T-helper 1 cell treated with Interleukin-12 subunit alpha and Interleukin-12 subunit beta and Interleukin-4 antibody, amounts not matched to agents 30 ng/mL and 1 ng/mL, for 36 hours (primary cell): Measurements from ENCODE around the gene TLE6. TPM values are rescaled to one million over a fixed set of nuclear protein-coding genes. Genes with fewer than 3 reads are reported as not detected.
"Not testable (repeated sequence)": the region's sequence is repeated elsewhere in the genome, so short reads cannot be mapped to it uniquely, and the experiment has no call there.

Experiments
- intact Hi-C: fragments of 100-400 bp; cut with micrococcal nuclease; formaldehyde crosslinking; loops from one replicate; pipeline ENCODE4 v1.15.1; 2024
- total RNA-seq: library from RNA; stranded (reverse); gene quantifications from 2 replicates; pipeline ENCODE4 v1.2.3, GENCODE V29; 2022

Gene TLE6
- total RNA-seq, 1 donor from 2014 or later = 1.1 TPM

DNA sequence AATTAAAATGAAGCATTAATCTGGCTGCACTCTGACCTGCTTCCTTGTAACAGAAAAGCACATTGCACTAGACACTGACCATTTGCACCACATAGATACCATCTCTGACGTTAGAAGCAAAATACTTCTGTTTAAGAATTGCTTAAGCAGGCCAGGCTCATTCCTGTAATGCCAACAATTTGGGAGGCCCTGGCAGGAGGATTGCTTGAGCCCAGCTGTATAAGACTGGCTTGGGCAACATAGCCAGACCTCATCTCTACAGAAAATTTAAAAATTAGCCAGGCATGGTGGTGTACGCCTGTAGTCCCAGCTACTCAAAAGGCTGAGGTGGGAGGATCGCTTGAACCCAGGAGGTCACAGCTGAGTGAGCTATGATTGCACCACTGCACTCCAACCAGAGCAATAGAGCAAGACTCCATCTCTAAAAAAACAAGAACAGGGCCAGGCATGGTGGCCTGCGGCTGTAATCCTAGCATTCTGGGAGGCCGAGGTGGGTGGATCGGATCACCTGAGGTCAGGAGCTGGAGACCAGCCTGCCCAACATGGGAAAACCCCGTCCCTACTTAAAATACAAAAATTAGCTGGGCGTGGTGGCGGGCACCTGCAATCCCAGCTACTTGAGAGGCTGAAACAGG, 7.0 kb upstream of the TLE6 start:
- intact Hi-C loops = no loop called here

GRCh38 chr19:2973229-2973628, 4.1 kb upstream of the TLE6 start:
- intact Hi-C loops = no loop called here

- intact Hi-C loops = loop anchor here (5.0 kb wide), 1 partner anchor 128 kb away; no protein-coding TSS in a partner anchor
Measured at GRCh38 chr19:2974342-2975041, 2.9 kb upstream of the TLE6 start.

GRCh38 chr19:2976609-2977000, 759 bp upstream of the TLE6 start:
- intact Hi-C loops = loop anchor here (5.0 kb wide), 1 partner anchor 126 kb away; no protein-coding TSS in a partner anchor

DNA sequence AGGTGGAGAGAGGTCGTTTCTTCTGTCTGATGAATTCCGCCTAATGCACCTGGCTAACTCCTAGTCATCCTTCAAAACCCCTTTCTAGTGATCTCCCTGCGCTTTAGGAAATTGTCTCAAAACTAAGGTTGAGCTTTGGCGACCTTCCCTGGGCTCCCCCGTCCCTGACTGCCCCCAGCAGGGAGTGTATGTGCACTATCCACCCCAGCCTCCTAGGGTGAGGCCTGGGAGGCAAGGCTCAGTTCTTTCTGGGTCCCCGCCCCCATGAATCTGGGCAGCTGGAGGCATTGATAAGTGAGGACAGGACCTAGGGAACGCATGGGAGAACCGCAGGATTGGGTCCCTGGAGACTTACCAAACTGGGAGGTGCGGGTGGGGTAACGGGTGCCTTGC, 378 bp downstream of the TLE6 start:
- intact Hi-C loops = loop anchor here (1.0 to 5.0 kb wide), 6 partner anchors 27 to 208 kb away; partner anchors contain the start of genes NCLN, TLE5 and ZNF57

DNA sequence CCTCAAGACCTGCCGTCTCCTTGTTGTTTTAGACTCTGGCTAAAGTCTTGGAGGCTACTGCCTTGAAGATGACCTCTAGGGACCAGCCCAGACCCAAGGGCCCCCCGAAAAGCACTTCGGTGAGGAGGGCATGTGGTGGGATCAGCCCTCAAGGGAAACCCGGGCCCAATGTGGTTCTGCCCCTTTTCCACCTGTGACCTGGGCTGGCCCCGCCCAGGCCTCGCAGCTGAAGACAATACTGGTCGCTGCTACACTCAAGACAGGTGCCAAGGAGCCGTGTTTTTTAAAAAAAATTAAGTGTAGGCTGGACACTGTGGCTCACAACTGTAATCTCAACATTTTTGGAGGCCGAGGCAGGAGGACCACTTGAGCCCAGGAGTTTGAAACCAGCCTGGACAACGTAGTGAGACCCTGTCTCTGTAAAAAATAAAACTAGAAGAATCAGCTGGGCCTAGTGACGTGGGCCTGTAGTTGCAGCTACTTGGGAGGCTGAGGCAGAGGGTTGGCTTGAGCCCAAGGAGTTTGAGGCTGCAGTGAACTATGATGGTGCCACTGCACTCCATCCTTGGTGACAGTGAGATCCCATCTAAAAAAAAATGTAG, 903 bp downstream of the TLE6 start:
- intact Hi-C loops = loop anchor here (5.0 kb wide), 1 partner anchor 124 kb away; no protein-coding TSS in a partner anchor

GRCh38 chr19:2978772-2979171, 1.4 kb downstream of the TLE6 start:
- intact Hi-C loops = loop anchor here (5.0 kb wide), 1 partner anchor 124 kb away; no protein-coding TSS in a partner anchor

DNA sequence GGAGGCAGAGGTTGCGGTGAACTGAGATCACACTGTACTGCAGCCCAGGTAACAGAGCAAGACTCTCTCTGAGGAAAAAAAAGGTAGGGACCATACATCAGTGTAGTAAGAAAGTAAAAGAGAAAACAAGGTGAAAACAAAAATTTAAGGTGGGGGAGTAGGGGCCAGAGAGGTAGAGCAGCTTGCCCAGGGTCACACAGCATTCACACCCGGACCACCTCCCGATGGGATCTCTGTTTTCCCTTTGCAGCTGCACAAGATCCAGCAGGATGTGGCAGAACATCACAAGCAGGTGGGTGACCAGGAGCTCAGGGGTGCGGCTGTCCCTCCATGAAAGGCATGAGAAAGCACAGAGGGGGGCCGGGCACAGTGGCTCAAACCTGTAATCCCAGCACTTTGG, 4.5 kb downstream of the TLE6 start:
- intact Hi-C loops = no loop called here

GRCh38 chr19:2982561-2982960, 5.2 kb downstream of the TLE6 start:
- intact Hi-C loops = no loop called here

GRCh38 chr19:2982983-2983350, 5.6 kb downstream of the TLE6 start:
- intact Hi-C loops = no loop called here

DNA sequence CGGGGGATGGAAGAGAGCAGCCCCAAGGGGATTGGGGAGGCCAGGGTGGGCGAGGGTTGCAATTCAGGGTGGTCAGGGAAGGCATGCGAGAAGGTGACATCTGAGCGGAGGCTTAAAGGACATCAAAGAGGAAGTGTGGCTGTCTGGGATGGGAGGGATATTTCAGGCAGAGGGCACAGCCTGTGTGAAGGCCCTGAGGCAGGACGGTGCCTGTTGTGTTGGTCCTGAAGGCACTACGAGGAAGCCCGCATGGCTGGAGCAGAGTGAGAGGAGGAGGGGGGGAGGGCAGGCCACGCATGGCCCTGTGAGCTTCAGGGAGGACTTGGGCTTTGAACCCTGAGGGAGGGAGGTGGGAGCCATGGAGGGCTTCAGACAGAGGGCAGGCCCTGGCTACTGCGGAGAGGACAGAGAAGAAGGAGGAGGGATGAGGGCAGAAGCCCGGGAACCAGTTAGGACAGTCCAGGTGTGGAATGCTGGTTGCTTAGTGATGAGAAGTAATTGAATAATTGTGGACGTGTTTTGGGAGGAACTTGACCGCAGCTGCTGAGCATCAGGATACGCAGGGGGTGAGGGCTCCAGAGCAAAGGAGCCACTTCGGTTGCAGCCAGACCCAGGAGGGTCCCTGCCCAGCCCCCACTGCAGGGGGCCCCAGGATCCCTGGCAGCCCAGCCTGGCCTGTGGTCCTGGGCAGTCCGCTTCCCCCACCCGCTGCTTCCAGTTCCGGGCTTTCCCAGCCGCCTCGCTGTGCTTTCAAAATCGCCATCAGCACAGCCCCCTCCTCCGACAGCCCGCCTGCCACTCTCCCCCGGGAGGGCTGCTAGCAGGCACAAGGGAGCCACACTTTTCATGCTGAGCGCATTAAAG, 6.2 kb downstream of the TLE6 start:
- intact Hi-C loops = no loop called here

DNA sequence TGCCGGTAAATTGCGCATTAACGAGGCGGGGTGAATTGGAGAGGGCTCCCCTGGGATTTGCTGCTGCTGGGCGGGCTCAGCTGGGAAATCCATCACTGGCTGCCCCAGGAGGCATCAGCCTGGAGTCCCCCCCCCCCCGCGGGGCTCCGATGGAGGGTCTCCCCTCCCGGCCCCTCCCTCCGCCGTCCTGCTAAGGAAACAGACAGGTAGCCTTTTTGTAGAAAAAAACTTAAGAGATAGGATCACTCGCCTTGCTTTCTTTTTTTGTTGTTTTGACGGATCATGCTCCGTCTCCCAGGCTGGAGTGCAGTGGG, 6.8 kb downstream of the TLE6 start:
- intact Hi-C loops = no loop called here

- intact Hi-C loops = no loop called here
Measured at GRCh38 chr19:2986951-2987524, 9.7 kb downstream of the TLE6 start.

DNA sequence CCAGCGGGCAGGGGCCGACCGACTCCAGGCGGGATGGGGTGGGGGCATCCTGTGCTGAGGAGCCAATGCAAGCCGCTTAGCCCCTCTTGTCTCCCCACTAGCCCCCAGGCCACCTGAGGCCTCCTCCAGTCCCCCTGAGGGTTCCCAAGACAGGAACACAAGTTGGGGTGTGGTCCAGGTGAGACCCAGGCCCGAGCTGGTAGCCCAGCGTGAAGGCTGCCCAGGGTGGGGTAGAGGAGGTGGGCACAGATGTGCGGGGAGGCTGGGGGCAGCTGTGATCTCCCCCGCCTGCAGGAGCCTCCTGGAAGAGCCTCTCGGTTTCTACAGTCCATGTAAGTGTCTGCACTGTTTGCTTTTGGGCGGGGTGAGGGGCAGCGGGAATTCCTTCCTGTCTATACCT, 10.4 kb downstream of the TLE6 start:
- intact Hi-C loops = no loop called here

- intact Hi-C loops = no loop called here
Measured at GRCh38 chr19:2988568-2988967, 11.2 kb downstream of the TLE6 start.

- intact Hi-C loops = no loop called here
Measured at GRCh38 chr19:2989236-2989946, 12.0 kb downstream of the TLE6 start.

GRCh38 chr19:2992333-2992732, 15.0 kb downstream of the TLE6 start:
- intact Hi-C loops = not testable (repeated sequence)

DNA sequence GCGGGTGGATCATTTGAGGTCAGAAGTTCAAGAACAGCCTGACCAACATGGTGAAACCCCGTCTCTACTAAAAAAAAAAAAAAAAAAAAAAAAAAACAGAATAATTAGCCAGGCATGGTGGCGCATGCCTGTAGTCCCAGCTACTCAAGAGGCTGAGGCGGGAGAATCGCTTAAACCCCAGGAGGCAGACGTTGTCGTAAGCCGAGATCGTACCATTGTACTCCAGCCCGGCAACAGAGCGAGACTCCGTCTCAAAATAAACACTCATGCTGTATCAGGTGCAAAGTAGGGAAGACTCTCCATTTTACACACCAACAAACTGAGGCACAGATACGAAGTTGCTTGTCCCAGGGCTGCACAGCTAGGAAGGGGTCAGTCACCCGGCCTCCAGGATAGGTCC, 15.6 kb downstream of the TLE6 start:
- intact Hi-C loops = no loop called here

DNA sequence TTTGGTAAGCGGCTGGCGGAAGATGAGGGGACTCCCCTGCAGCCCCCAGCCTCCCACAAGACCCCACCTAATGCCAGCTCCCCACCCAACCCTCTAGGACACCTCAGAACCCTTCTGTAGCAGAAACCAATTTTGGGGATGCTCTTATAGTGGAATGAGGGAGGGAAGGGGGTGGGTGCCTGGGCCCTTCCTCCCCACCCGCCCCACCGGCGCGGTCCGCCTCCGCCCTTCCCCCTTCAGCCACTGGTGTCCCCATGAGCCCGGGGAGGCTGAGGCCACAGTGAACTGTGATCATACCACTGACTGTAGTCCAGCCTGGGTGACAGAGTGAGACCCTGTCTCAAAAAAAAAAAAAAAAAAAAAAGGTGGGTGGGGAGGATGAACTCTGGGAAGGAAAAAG, 16.2 kb downstream of the TLE6 start:
- intact Hi-C loops = no loop called here

DNA sequence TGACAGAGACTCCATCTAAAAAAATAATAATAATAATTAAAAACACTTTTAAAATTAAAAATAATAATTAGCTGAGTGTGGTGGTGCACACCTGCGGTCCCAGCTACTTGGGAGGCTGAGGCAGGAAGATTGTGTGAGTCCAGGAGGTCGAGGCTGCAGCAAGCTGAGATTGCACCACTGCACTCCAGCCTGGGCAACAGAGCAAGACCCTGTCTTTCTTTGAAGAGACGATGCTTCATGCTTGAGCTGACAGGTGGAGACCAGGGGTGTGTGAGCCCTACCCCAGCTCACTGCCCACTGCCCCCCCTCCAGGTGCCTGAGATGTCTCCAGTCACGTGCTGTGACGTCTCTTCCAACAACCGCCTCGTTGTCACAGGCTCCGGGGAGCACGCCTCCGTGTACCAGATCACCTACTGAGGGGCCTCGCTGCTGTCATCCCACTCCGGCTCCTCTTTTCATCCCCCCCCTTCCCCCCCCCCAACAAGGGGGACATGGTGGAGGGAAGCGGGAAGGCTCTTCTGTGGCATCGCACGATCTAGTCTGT, 17.3 kb downstream of the TLE6 start:
- intact Hi-C loops = no loop called here
